GM10847 (cell line): Measurements from ENCODE around the gene AMZ1.

Experiments used
- POLR2A ChIP-seq: IDR thresholded peaks from 2 replicates; pipeline ENCODE4 v1.6.1; 2011; ENCODE audit not compliant: insufficient read length; ENCODE audit errors: extremely low read depth

Gene AMZ1

DNA sequence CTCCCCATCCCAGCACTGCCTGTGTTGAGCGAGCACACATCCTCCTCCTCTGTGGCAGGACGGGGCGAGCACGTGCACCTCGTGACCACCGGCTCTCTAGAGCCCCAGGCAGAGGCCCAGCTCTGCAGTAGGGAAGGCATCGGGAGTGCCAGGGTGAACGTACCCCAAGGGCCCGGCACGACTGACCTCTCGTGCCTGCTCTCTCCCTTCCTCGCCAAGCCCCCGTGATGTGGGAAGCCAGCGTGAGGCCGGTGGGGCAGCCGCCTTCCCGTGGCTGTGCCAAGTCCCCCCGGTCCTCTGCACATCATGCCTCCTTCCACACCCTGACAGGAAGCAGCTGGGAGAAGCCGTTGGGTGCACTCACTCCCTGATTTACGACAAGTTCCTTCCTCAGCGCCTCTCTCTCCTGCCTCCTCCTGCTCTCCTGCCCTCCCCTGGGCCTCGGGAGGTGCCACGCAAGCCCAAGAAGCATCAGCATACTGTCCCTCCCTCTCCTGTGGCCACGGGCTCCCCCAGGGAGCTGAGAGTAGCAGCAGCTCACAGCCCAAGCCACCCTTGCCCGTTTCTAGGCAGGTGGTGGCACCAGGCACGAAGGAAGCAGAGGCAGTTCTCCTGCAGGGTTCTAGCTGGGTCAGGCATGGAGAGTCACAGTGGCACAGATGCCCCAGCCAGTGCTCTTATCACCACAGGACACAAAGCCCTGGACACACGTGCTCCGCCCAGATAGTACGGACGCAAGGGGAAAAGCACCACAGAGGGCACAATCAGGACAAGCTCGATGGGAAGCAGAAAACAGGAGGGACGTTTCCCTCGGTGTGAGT is 47.0 kb downstream of the AMZ1 start:
- no peak for TF ChIP-seq POLR2A

DNA sequence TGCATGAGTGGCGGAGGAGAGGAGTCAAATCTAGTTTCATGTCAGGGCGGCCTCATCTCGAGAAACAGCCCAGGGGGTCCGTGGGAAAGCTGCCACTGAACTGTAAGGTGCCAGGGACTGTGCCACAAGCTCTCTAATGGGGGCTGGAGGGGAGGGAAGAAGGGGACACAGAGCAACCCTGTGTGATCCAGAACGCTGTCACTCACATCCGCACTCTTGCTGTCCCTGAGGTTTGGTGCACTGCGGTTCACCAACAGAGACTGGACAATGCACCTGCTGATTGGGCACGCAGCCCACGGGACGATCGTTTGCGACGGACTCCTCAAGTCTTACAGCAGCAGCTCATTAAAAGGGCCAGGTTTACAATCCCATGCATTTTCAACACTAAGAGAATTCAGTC is 47.7 kb downstream of the AMZ1 start:
- TF ChIP-seq POLR2A = no peak

DNA sequence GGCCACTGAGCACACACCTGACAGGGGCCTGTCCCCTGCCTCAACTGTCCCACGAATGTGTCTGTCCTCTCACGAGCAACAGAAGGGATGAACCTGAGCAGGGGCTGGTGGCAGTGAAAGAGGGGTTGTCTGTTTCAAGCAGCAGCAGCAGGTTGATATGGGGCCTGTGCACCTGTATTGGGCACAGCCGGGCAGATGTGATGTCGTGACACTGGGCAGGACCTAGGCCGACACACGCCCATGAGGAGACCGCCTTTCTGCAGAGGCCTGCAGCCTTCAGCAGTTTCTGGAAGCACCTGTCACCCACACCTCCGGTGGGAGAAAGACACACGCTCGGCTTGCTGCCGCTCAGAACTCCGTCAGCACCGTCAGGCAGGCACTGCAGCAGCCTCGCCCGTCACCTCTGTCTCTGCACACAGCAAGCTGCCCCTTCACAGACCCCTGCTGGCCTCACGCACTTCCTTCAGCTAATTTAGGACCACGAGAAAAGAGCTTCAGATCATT is 48.5 kb downstream of the AMZ1 start:
- TF ChIP-seq POLR2A = no peak

DNA sequence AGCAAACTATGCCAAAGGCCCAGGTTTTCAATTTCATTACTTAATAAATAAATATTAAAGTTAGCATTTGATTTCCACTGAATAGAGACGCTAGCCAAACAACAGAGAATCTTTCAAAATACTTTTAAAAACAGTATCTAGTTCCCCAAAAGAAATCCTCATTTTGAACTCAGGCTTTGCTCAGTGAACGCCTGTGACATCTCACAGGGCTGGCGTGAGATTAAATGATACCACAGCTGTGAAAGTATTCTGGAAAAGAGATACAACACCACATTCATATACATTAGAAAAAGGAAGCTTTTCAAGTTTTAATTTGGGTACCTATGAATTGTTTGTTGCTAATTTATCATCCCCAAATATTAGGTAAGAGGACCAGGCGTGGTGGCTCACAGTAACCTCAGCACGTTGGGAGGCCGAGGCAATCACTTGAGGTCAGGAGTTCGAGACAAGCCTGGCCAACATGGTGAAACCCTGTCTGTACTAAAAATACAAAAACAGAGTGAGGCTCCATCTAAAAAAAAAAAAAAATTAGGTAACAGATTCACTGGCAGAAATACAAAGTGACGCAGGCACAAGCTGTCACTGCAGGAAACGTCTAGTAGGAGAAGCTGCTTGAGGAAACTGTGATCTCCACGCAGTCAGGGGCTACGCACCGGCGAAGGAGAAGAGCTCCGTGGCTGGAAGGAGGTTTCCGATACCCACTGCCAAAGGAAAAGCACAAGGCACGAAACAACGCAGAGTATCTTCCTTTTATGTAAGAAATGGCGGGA is 50.0 kb downstream of the AMZ1 start:
- no peak for TF ChIP-seq POLR2A

DNA sequence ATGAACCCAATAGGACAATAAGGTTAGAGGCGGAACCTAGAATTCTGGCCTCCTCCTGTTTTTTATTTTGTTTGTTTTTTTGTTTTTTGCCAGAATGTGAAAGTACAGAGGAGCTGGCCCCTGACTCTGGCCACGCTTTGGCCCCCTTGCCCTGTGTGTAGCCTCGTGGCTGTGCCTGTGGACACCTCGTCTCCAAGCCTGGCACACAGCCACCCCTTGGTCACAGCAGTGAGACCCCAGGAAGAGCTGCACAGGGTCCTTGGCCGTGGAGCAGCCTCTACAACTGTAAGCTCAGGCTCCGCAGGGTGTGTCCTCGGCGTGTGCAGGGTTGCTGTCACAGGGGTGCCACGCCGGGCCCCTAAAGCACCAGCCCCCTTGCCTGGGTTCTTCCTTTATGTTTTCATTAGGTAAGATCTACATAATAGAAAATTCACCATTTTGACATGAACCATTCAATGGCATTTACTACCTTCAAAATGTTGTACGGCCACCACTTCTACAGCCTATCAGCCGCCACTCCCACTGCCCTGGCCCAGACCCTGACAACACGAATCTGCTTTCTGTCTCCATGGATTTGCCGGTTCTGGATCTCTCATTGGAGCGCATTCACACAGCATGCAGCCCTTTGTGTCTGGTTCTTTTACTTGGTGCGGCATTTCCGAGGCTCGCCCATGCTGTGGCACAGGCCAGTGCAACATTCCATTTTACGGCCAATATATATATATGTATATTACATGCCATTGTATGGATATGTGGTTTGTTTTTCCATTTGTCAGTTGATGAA is 51.0 kb downstream of the AMZ1 start:
- TF ChIP-seq POLR2A = no peak

DNA sequence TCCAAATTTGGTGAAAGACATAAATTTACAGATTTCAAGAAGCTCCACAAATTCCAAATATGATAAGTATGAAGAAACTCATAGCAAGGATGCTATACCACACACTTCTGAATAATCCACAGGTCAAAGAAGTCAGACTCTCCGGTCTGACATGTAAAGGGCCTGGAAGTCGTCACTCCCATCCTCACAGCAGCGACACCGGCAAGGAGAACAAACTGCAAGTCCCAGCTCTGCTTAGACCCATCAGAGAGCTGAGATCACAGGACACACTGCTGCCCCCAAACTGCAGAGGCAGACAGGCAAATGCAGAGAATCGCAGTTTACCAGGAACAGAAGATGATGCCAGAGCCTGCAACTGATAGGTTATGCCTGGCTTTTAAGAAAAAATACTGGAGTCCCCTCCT is 62.0 kb downstream of the AMZ1 start:
- TF ChIP-seq POLR2A = no peak

DNA sequence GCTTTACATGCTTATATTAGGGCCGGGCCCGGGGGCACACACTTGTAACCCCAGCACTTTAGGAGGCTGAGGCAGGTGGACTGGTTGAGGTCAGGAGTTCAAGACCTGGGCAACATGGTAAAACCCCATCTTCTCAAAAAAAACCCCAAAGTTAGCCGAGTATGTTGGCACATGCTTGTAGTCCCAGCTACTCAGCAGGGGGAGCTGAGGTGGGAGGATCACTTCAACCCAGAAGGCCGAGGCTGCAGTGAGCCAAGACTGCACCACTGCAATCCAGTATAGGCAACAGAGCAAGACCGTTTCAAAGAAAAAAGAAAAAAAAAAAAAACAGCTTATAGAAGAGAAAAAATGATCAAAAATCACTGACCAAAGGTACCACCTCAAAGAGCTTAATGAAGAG is 63.1 kb downstream of the AMZ1 start:
- no peak for TF ChIP-seq POLR2A

DNA sequence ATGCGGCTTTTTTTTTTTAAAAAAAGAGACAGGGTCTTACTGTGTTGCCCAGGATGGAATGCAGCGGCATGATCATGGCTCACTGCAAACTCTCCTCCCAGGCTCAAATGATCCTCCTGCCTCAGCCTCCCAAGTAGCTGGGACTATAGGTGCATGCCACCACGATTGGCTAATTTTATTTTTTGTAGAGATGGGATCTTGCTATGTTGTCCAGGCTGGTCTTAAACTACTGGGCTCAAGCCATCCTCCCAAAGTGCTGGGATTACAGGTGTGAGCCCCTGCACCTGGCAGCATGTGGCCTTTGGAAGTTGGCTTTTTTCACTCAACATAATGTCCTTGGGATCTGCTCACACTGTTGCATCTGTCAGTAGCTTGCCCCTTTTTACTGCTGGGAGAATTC is 65.1 kb downstream of the AMZ1 start:
- no peak for TF ChIP-seq POLR2A

DNA sequence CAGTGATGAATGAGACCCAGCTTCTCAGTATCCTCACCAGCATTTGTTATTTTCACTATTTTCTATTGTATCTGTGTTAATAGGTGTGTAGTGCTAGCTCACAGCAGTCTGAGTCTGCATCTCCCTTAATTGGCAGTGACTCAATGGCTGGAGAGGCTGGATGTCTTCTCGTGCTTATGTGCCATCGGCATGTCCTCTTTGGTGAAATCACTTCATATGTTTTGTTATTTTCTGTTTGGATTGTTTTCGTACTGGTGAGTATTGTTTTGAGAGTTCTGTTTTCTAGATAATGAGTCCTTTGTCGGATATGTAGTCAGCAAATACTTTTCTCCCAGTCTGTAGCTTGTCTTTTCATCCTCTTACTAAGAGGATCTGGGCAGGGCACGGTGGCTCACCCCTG is 66.1 kb downstream of the AMZ1 start:
- TF ChIP-seq POLR2A = no peak

DNA sequence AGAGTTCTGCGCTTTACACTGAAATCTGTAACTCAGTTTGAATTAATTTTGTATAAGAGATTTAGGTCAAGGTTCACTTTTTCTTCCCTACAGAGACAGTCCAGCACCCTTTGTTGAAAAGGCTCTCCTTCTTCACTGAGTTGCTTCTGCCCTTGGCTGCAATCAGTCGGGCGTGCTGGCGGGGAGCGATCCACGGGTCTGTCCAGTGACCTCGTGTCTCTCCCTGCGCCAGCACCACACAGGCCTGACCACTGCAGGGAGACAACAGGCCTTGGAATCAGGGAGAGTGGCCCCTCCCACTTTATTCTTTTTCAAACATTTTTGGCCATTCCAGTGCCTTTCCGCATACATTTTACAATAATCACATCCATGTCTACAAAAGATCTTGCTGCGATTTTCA is 66.9 kb downstream of the AMZ1 start:
- no peak for TF ChIP-seq POLR2A

DNA sequence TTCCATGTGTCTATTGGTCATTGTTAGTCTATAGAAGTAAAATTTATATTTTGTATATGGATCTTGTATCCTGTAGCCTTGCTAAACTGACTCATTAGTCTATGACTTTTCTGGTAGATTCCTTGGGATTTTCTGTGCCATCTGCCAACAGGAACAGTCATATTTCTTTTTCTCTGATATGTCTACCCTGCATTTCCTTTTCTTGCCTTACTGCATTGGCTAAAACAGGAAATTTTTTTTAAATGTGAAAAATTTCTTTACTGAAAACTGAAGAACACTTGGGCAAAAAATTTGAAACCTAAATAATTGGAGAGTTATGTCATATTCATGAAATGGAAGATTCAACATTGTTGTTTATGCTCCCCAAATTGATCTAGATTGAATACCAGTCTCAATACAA is 67.5 kb downstream of the AMZ1 start:
- TF ChIP-seq POLR2A = no peak

DNA sequence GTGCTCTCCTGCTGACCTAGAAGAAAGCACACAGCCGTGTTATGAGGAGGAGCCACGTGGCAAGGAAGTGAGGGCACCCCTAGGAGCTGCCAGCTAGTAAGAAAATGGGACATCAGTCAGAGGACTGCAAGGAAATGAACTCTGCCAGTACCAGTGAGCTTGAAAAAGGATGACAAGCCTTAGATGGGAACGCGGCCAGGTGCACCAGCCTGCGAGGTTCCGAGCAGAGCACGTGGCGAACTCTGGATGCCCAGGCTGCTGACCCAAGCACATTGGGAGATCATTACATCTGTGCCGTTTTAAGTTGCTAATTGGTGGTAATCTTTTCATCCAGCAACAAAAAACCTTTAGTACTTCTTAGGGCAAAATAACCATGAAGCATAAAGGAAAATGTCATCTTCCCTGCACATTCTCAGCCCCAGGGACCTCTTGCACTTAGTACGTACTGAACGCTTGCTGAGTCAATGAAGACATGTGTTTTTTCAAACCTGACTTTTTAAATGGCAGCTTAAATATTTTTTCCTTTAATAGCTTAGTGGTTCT is 69.4 kb downstream of the AMZ1 start:
- no peak for TF ChIP-seq POLR2A

DNA sequence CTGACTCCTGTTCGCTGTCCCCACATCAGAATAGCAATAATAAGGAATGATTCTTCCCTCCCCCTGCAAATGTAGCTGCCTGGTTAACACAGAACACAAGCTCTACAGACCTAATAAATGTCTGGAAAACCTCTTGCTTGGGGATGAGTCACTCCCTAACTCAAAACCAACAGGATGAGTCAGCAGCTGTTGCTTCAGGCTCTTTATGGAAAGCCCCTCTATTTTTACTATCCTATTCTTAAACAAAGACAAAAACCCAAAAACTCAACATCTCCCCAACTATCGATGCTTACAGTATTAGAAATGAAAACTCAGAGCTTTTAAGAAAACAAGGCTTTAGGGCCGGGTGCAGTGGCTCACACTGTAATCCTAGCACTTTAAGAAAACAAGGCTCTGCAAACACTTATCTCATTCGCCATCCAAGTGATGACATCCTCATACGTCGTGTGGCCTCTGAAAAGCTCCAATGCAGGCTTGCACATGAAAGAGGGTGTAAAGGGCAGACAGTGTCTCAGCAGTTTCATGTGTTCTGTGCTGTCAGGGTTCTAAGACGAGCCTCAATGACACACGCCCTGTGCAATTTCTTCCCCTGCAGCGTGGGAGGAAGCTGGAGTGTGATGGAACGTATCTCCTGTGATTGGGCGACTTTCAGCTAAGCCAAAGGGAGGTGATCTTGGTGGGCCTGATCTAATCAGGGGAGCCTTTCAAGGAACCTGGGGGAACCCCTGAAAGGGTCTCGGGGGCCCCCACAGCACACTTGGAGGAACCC is 70.1 kb downstream of the AMZ1 start:
- no peak for TF ChIP-seq POLR2A
